ENCODE results near the gene SACM1L. TPM values are rescaled to one million over a fixed set of nuclear protein-coding genes. Genes with fewer than 3 reads are reported as not detected.

Gene SACM1L
- total RNA-seq, 1 donor from 2014 or later = 39.4 TPM

- no peak overlapping the region for H3K27ac Mint-ChIP-seq (ENCODE audit: unreplicated experiment)
- no peaks in the 10 kb centered on the region for H3K4me1 Mint-ChIP-seq (ENCODE audit: low read depth, unreplicated experiment)
- Histone ChIP-seq H3K79me2 (ENCODE audit: insufficient read depth, low read length) (no peaks in the 10 kb centered on the region), H3K4me1 (ENCODE audit: insufficient read depth, low read length) (no peaks in the 10 kb centered on the region), H3K4me3 (ENCODE audit: insufficient read depth, low read depth, low read length) (no peak overlapping the region), H3K27ac (ENCODE audit: low read depth, low read length) (no peak overlapping the region), H4K20me1 (ENCODE audit: insufficient read depth, low read length) (no peaks in the 10 kb centered on the region), H2AFZ (ENCODE audit: low read depth, low read length) (no peak overlapping the region), H3K4me2 (ENCODE audit: low read length) (no peak overlapping the region), H3K9ac (ENCODE audit: low read length) (no peak overlapping the region), H3K27me3 (ENCODE audit: insufficient read depth, low read length) (peaks cover 9% of the 10 kb centered on the region), H3K36me3 (ENCODE audit: insufficient read depth, low read length) (no peaks in the 10 kb centered on the region), H3K9me3 (ENCODE audit: insufficient read depth, low read depth, low read length) (no peaks in the 10 kb centered on the region)
- H3K27me3 Mint-ChIP-seq (ENCODE audit: low read depth, unreplicated experiment) = peaks cover 32% of the 10 kb centered on the region
- peaks cover 2% of the 10 kb centered on the region for H3K9me3 Mint-ChIP-seq (ENCODE audit: unreplicated experiment)
- no peak overlapping the region for H3K4me3 Mint-ChIP-seq (ENCODE audit: unreplicated experiment)
- H3K36me3 Mint-ChIP-seq (ENCODE audit: low read depth, unreplicated experiment) = no peaks in the 10 kb centered on the region
- DNase-seq (ENCODE audit: low read depth) (no peak), FAIRE-seq (no peak)
- TF ChIP-seq EZH2 (IDR thresholded peaks at IDR 0.05; ENCODE audit: insufficient read depth, low read length) = no peak
- no peak for TF ChIP-seq CTCF (IDR thresholded peaks at IDR 0.05; ENCODE audit: insufficient read depth, low read depth, low read length)
Observed at GRCh38 chr3:45779746-45780735, 90.8 kb downstream of the SACM1L start.

DNA sequence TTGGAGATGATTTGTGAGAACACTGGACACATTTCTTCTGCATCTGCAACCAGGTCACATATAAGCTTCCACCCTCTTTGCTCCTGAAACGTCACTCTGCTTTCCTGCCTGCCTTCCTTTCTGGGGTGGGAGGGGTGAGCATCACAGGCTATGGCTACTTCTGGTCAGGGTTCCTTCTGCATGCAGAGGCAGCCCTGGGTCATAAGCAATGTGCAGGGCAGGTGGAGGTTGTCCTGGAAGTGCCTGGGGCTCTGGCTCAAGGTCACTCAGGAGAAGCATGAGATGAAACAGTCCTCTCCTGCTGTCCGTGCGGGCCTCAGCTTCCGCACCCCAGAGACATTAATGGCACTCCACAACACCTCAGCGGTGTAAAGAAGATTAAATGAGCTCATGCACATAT lies 92.1 kb downstream of the SACM1L start:
- H3K4me1 ChIP-seq (ENCODE audit: insufficient read depth, low read length) = no peaks in the 10 kb centered on the region
- DNase-seq (ENCODE audit: low read depth) = no peak
- H3K9ac ChIP-seq (ENCODE audit: low read length) = no peak overlapping the region
- Mint-ChIP-seq H3K9me3 (ENCODE audit: unreplicated experiment) (peaks cover 9% of the 10 kb centered on the region), H3K4me1 (ENCODE audit: low read depth, unreplicated experiment) (no peaks in the 10 kb centered on the region), H3K4me3 (ENCODE audit: unreplicated experiment) (no peak overlapping the region), H3K27me3 (ENCODE audit: low read depth, unreplicated experiment) (peaks cover 27% of the 10 kb centered on the region), H3K36me3 (ENCODE audit: low read depth, unreplicated experiment) (no peaks in the 10 kb centered on the region), H3K27ac (ENCODE audit: unreplicated experiment) (no peak overlapping the region)
- H3K4me2 ChIP-seq (ENCODE audit: low read length) = no peak overlapping the region
- no peak for FAIRE-seq
- H4K20me1 ChIP-seq (ENCODE audit: insufficient read depth, low read length) = no peaks in the 10 kb centered on the region
- H2AFZ ChIP-seq (ENCODE audit: low read depth, low read length) = no peak overlapping the region
- H3K27ac ChIP-seq (ENCODE audit: low read depth, low read length) = no peak overlapping the region
- H3K27me3 ChIP-seq (ENCODE audit: insufficient read depth, low read length) = peaks cover 14% of the 10 kb centered on the region
- no peaks in the 10 kb centered on the region for H3K79me2 ChIP-seq (ENCODE audit: insufficient read depth, low read length)
- no peak for TF ChIP-seq CTCF (IDR thresholded peaks at IDR 0.05; ENCODE audit: insufficient read depth, low read depth, low read length)
- TF ChIP-seq EZH2 (IDR thresholded peaks at IDR 0.05; ENCODE audit: insufficient read depth, low read length) = no peak
- H3K9me3 ChIP-seq (ENCODE audit: insufficient read depth, low read depth, low read length) = no peaks in the 10 kb centered on the region
- no peaks in the 10 kb centered on the region for H3K36me3 ChIP-seq (ENCODE audit: insufficient read depth, low read length)
- H3K4me3 ChIP-seq (ENCODE audit: insufficient read depth, low read depth, low read length) = no peak overlapping the region

DNA sequence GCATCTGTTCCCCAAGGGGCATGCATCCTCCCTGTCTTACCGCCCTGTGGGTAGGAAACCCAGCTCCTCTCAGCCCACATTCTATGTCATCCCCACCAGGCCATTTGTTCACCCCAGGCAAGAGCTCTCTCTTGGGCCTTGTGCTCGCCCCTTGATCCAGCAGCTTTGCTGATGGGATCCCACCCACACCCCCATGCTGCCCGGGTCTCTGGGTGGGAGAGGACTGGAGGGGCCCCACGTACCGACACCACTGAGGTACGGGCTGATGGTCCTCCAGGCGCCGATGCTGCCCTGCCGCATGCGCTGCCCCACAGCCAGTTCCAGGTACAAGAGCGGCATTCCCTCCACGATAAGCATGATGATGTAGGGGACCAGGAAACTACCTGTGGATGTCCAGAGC lies 92.6 kb downstream of the SACM1L start:
- H3K4me2 ChIP-seq (ENCODE audit: low read length) = no peak overlapping the region
- H3K9ac ChIP-seq (ENCODE audit: low read length) = no peak overlapping the region
- H3K27ac ChIP-seq (ENCODE audit: low read depth, low read length) = no peak overlapping the region
- no peaks in the 10 kb centered on the region for H3K36me3 ChIP-seq (ENCODE audit: insufficient read depth, low read length)
- TF ChIP-seq EZH2 (IDR thresholded peaks at IDR 0.05; ENCODE audit: insufficient read depth, low read length) = no peak
- TF ChIP-seq CTCF (IDR thresholded peaks at IDR 0.05; ENCODE audit: insufficient read depth, low read depth, low read length) = no peak
- Mint-ChIP-seq H3K9me3 (ENCODE audit: unreplicated experiment) (peaks cover 9% of the 10 kb centered on the region), H3K4me1 (ENCODE audit: low read depth, unreplicated experiment) (no peaks in the 10 kb centered on the region), H3K27ac (ENCODE audit: unreplicated experiment) (no peak overlapping the region), H3K4me3 (ENCODE audit: unreplicated experiment) (no peak overlapping the region), H3K36me3 (ENCODE audit: low read depth, unreplicated experiment) (no peaks in the 10 kb centered on the region), H3K27me3 (ENCODE audit: low read depth, unreplicated experiment) (peaks cover 24% of the 10 kb centered on the region)
- H2AFZ ChIP-seq (ENCODE audit: low read depth, low read length) = no peak overlapping the region
- no peaks in the 10 kb centered on the region for H3K4me1 ChIP-seq (ENCODE audit: insufficient read depth, low read length)
- FAIRE-seq (no peak), DNase-seq (ENCODE audit: low read depth) (no peak)
- no peak overlapping the region for H3K4me3 ChIP-seq (ENCODE audit: insufficient read depth, low read depth, low read length)
- no peaks in the 10 kb centered on the region for H4K20me1 ChIP-seq (ENCODE audit: insufficient read depth, low read length)
- H3K9me3 ChIP-seq (ENCODE audit: insufficient read depth, low read depth, low read length) = no peaks in the 10 kb centered on the region
- no peaks in the 10 kb centered on the region for H3K79me2 ChIP-seq (ENCODE audit: insufficient read depth, low read length)
- H3K27me3 ChIP-seq (ENCODE audit: insufficient read depth, low read length) = peaks cover 19% of the 10 kb centered on the region
